Uterus (tissue), 2 donors: ENCODE data around the gene C16orf92.

Experiments used
- POLR2A ChIP-seq, 2 donors: fragments of 450-650 bp; IDR thresholded peaks; one replicate each; pipeline ENCODE4 v1.6.1; 2016; ENCODE audit warnings: antibody characterized with exemption in 2 of 2, mild to moderate bottlenecking in 1 of 2, moderate library complexity in 1 of 2
- TF ChIP-seq, protein P1 (sequence below), 4 experiments: fragments of 200-600 bp in 2 of 4; fragments of 450-650 bp in 2 of 4; sonication (generic) in 2 of 4; IDR thresholded peaks; one replicate each; pipeline ENCODE4 v1.5.1; 2016 to 2019; ENCODE audit warnings: antibody characterized with exemption in 4 of 4, mild to moderate bottlenecking in 2 of 4, moderate library complexity in 1 of 4

DNA sequence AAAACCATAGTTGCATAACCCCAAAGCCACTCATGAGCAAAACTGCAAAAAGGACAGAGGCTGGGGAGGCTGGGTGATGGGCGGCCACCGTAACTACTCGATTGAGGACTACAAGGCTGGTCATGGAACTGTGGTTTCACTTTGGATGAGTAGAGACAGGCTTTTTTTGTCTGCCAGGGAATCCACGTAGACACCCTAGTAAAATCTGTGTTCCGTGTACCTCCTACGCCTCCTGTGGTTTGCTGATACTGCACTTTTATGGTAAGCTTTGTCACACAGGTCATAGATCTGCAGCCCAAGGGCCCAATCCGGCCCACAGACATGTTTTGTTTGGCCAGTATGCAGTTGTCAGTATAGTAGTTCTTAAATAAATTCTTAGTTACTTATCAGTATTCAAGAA lies 10.3 kb downstream of the C16orf92 start:
- TF ChIP-seq, protein P1, sequence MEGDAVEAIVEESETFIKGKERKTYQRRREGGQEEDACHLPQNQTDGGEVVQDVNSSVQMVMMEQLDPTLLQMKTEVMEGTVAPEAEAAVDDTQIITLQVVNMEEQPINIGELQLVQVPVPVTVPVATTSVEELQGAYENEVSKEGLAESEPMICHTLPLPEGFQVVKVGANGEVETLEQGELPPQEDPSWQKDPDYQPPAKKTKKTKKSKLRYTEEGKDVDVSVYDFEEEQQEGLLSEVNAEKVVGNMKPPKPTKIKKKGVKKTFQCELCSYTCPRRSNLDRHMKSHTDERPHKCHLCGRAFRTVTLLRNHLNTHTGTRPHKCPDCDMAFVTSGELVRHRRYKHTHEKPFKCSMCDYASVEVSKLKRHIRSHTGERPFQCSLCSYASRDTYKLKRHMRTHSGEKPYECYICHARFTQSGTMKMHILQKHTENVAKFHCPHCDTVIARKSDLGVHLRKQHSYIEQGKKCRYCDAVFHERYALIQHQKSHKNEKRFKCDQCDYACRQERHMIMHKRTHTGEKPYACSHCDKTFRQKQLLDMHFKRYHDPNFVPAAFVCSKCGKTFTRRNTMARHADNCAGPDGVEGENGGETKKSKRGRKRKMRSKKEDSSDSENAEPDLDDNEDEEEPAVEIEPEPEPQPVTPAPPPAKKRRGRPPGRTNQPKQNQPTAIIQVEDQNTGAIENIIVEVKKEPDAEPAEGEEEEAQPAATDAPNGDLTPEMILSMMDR (IDR thresholded peaks at IDR 0.05), result no peak
- no peak for TF ChIP-seq POLR2A (IDR thresholded peaks at IDR 0.05)
